Measurements from ENCODE around the gene CNKSR2.

Gene CNKSR2

DNA sequence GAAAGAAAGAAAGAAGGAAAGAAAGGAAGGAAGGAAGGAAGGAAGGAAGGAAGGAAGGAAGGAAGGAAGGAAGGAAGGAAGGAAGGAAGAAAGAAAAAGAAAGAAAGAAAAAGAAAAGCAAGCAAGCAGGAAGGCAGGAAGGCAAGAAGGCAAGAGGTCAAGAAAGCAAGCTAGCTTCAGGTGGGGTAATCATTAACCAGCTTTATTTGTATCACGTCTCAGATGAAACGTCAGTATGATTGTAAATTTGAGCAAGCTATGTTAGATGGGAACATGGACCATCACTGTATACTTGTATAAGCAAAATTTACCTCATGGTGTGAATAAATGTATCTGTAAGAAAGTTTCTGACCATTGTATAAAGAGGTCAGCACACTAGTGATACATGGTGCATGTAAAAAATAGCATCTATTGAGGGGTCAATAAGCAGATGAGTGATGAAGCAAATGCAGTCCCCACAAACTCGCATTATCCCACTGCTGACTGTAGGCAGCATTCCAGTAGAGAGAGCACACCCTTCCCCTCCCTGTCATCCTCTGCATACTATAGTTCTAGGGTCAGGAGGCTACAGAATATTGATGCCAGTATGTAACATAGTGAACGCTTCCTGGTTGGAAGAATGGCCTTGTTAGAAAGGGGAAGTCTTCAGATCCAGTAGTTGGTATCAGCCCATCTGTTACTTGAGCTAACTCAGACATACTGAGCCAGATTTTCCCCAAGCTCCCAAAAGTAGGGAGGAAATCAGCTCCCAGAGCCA, 300.4 kb downstream of the CNKSR2 start:
- Histone ChIP-seq H3K9me2 (replicated peaks; ENCODE audit: insufficient read depth, low read length) (no peaks in the 10 kb centered on the region), H4K20me1 (ENCODE audit: insufficient read depth, low read length) (no peaks in the 10 kb centered on the region), H3F3A (ENCODE audit: insufficient read depth, low read length) (no peaks in the 10 kb centered on the region), H3K4me1 (ENCODE audit: low read length) (no peaks in the 10 kb centered on the region), H3K4me2 (ENCODE audit: low read depth, low read length) (no peak overlapping the region), H3K9ac (ENCODE audit: low read length) (no peak overlapping the region), H3K27me3 (replicated peaks; ENCODE audit: insufficient read depth, low read length) (no peaks in the 10 kb centered on the region), H3K9me3 (replicated peaks; ENCODE audit: insufficient read depth, low read length) (no peaks in the 10 kb centered on the region), H3K4me3 (ENCODE audit: low read length) (no peak overlapping the region), H3K27ac (ENCODE audit: low read length) (no peak overlapping the region), H3K36me3 (replicated peaks; ENCODE audit: insufficient read depth, low read length) (no peaks in the 10 kb centered on the region), H3K79me2 (ENCODE audit: low read length) (no peaks in the 10 kb centered on the region), H2AFZ (ENCODE audit: low read length) (no peak overlapping the region)
- TF ChIP-seq EZH2 (optimal IDR thresholded peaks at IDR 0.05; ENCODE audit: low read depth, low read length) (no peak), EZH2phosphoT487 (IDR thresholded peaks at IDR 0.05; ENCODE audit: low read length) (no peak)
- TF ChIP-seq, protein P1, sequence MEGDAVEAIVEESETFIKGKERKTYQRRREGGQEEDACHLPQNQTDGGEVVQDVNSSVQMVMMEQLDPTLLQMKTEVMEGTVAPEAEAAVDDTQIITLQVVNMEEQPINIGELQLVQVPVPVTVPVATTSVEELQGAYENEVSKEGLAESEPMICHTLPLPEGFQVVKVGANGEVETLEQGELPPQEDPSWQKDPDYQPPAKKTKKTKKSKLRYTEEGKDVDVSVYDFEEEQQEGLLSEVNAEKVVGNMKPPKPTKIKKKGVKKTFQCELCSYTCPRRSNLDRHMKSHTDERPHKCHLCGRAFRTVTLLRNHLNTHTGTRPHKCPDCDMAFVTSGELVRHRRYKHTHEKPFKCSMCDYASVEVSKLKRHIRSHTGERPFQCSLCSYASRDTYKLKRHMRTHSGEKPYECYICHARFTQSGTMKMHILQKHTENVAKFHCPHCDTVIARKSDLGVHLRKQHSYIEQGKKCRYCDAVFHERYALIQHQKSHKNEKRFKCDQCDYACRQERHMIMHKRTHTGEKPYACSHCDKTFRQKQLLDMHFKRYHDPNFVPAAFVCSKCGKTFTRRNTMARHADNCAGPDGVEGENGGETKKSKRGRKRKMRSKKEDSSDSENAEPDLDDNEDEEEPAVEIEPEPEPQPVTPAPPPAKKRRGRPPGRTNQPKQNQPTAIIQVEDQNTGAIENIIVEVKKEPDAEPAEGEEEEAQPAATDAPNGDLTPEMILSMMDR (IDR thresholded peaks at IDR 0.05; ENCODE audit: low read length), result no peak
- DNase-seq, result no peak

DNA sequence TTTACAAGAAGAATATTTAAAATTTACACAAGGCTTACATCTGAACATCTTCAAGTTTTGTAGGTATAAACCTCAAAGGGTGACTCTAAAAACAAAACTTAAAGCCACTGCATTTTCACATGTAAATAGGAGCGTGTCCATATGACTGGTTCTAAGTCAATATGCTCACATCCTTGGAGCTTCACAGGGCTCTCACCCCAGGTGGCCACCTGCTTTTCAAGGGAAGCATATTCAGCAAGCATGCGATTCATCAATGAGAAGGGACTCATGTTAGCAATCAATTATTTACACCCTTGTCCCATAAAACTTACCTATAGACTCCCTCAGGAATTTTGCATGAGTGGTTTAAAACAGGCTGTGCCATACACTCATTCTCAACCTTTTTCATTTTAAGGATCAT, 301.7 kb downstream of the CNKSR2 start:
- H4K20me1 ChIP-seq (ENCODE audit: insufficient read depth, low read length), result no peaks in the 10 kb centered on the region
- no peak for TF ChIP-seq EZH2 (optimal IDR thresholded peaks at IDR 0.05; ENCODE audit: low read depth, low read length)
- TF ChIP-seq EZH2phosphoT487 (IDR thresholded peaks at IDR 0.05; ENCODE audit: low read length), result no peak
- TF ChIP-seq, protein P1 (IDR thresholded peaks at IDR 0.05; ENCODE audit: low read length), result no peak
- H2AFZ ChIP-seq (ENCODE audit: low read length), result no peak overlapping the region
- no peak overlapping the region for H3K4me2 ChIP-seq (ENCODE audit: low read depth, low read length)
- H3K27me3 ChIP-seq (replicated peaks; ENCODE audit: insufficient read depth, low read length), result no peaks in the 10 kb centered on the region
- no peaks in the 10 kb centered on the region for H3K4me1 ChIP-seq (ENCODE audit: low read length)
- H3K27ac ChIP-seq (ENCODE audit: low read length), result no peak overlapping the region
- no peaks in the 10 kb centered on the region for H3F3A ChIP-seq (ENCODE audit: insufficient read depth, low read length)
- H3K4me3 ChIP-seq (ENCODE audit: low read length), result no peak overlapping the region
- DNase-seq, result no peak
- no peaks in the 10 kb centered on the region for H3K79me2 ChIP-seq (ENCODE audit: low read length)
- no peaks in the 10 kb centered on the region for H3K9me2 ChIP-seq (replicated peaks; ENCODE audit: insufficient read depth, low read length)
- H3K36me3 ChIP-seq (replicated peaks; ENCODE audit: insufficient read depth, low read length), result no peaks in the 10 kb centered on the region
- no peak overlapping the region for H3K9ac ChIP-seq (ENCODE audit: low read length)
- H3K9me3 ChIP-seq (replicated peaks; ENCODE audit: insufficient read depth, low read length), result no peaks in the 10 kb centered on the region

DNA sequence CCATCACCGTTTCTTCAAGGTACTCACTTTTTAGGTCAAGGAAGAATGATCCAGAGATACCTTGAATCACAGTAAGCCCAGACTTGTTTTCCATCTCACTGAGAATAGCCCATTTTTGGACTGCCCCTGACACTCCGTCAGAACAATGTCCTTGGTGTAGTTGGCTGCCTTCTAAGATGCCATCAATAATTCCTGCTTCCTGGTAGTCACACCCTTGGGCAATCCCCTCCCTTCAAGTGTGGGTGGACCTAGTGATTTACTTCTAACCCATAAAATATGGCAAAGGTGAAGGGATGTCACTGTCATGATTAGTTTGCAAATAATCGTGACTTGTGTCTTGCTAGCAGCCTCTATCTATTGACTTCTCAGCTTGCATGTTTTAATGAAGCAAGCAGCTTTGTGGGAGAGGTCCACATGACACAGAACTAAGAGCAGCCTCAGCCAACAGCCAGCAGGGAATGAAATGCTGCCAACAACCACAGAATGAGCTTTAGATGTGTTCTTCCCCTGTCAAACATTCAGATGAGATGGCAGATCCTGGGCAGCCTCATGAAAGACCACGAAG, 303.9 kb downstream of the CNKSR2 start:
- Histone ChIP-seq H3K27ac (ENCODE audit: low read length) (no peak overlapping the region), H3K9me2 (replicated peaks; ENCODE audit: insufficient read depth, low read length) (no peaks in the 10 kb centered on the region), H3K4me1 (ENCODE audit: low read length) (no peaks in the 10 kb centered on the region), H3K4me3 (ENCODE audit: low read length) (no peak overlapping the region), H3K4me2 (ENCODE audit: low read depth, low read length) (no peak overlapping the region), H3K36me3 (replicated peaks; ENCODE audit: insufficient read depth, low read length) (no peaks in the 10 kb centered on the region), H4K20me1 (ENCODE audit: insufficient read depth, low read length) (no peaks in the 10 kb centered on the region), H3K9me3 (replicated peaks; ENCODE audit: insufficient read depth, low read length) (no peaks in the 10 kb centered on the region), H2AFZ (ENCODE audit: low read length) (no peak overlapping the region), H3K27me3 (replicated peaks; ENCODE audit: insufficient read depth, low read length) (no peaks in the 10 kb centered on the region), H3F3A (ENCODE audit: insufficient read depth, low read length) (no peaks in the 10 kb centered on the region), H3K79me2 (ENCODE audit: low read length) (no peaks in the 10 kb centered on the region), H3K9ac (ENCODE audit: low read length) (no peak overlapping the region)
- TF ChIP-seq, protein P1 (IDR thresholded peaks at IDR 0.05; ENCODE audit: low read length), result no peak
- TF ChIP-seq EZH2 (optimal IDR thresholded peaks at IDR 0.05; ENCODE audit: low read depth, low read length) (no peak), EZH2phosphoT487 (IDR thresholded peaks at IDR 0.05; ENCODE audit: low read length) (no peak)
- DNase-seq, result no peak
